HL-60 (cell line): ENCODE measurements around the gene CCT5.
"Not testable (repeated sequence)": the region's sequence is repeated elsewhere in the genome, so short reads cannot be mapped to it uniquely, and the experiment has no call there.

ENCODE experiments used
- DNase-seq, 2 experiments: peaks; one replicate each; pipeline ENCODE4 v3.0.0-alpha.2; 2010 to 2020; ENCODE audit warnings: low read depth in 1 of 2, low spot score in 1 of 2
- H3K27ac ChIP-seq: fragments of 250-450 bp; sonication (Bioruptor Pico); replicated peaks from 2 replicates; pipeline ENCODE4 v1.5.1; 2020; ENCODE audit warnings: mild to moderate bottlenecking, moderate library complexity
- H3K27me3 ChIP-seq: fragments of 250-450 bp; sonication (Bioruptor Pico); 2 replicates; pipeline ENCODE4 v1.5.1; 2021; ENCODE audit warnings: mild to moderate bottlenecking, moderate library complexity; ENCODE audit not compliant: insufficient read depth, poor library complexity, severe bottlenecking
- H3K4me3 ChIP-seq: replicated peaks from 2 replicates; pipeline ENCODE4 v1.5.1; 2011; ENCODE audit warnings: mild to moderate bottlenecking, control low read depth, low read length; ENCODE audit not compliant: insufficient read depth
- CTCF ChIP-seq: IDR thresholded peaks from one replicate; pipeline ENCODE4 v1.5.1; 2011; ENCODE audit warnings: low read length, control low read depth, inconsistent platforms; ENCODE audit not compliant: insufficient read depth
- GABPA ChIP-seq: IDR thresholded peaks from 2 replicates; pipeline ENCODE4 v1.6.1; 2012; ENCODE audit warnings: low read depth
- POLR2AphosphoS5 ChIP-seq: IDR thresholded peaks from 2 replicates; pipeline ENCODE4 v1.6.1; 2012; ENCODE audit warnings: low read depth
- REST ChIP-seq: IDR thresholded peaks from 2 replicates; pipeline ENCODE4 v1.6.1; 2012; ENCODE audit warnings: low read depth; ENCODE audit not compliant: insufficient replicate concordance
- SPI1 ChIP-seq: IDR thresholded peaks from 2 replicates; pipeline ENCODE4 v1.6.1; 2012; ENCODE audit warnings: low read depth, mild to moderate bottlenecking, borderline replicate concordance

CCT5 gene

GRCh38 chr5:10310066-10310779, 60.1 kb downstream of the CCT5 start:
- Histone ChIP-seq H3K27me3 (no peaks in the 10 kb centered on the region), H3K27ac (no peak overlapping the region), H3K4me3 (no peak overlapping the region)
- DNase-seq, result no peak
- TF ChIP-seq SPI1, result no peak
- TF ChIP-seq GABPA, result no peak
- TF ChIP-seq POLR2AphosphoS5, result no peak
- no peak for TF ChIP-seq REST
- TF ChIP-seq CTCF, result no peak

- H3K27me3 ChIP-seq, H3K4me3 ChIP-seq, DNase-seq, H3K27ac ChIP-seq: not testable (repeated sequence)
These were observed 60.9 kb downstream of the CCT5 start for GRCh38 chr5:10310835-10311570.

- no peak for TF ChIP-seq GABPA
- no peak for TF ChIP-seq POLR2AphosphoS5
- TF ChIP-seq SPI1, result no peak
- no peak for TF ChIP-seq REST
- no peak for TF ChIP-seq CTCF
- no peak overlapping the region for H3K27ac ChIP-seq
- no peak overlapping the region for H3K4me3 ChIP-seq
- no peaks in the 10 kb centered on the region for H3K27me3 ChIP-seq
- no peak for DNase-seq
These were observed 61.7 kb downstream of the CCT5 start for GRCh38 chr5:10311595-10312425.

GRCh38 chr5:10315201-10315600, 65.1 kb downstream of the CCT5 start:
- no peak overlapping the region for H3K27ac ChIP-seq
- DNase-seq, result no peak
- no peaks in the 10 kb centered on the region for H3K27me3 ChIP-seq
- no peak for TF ChIP-seq REST
- no peak for TF ChIP-seq POLR2AphosphoS5
- TF ChIP-seq SPI1, result no peak
- TF ChIP-seq CTCF, result no peak
- TF ChIP-seq GABPA, result no peak
- no peak overlapping the region for H3K4me3 ChIP-seq
